Liver (tissue), 10 donors: ENCODE results near the gene RAB5IF. TPM values are rescaled to one million over a fixed set of nuclear protein-coding genes. Genes with fewer than 3 reads are reported as not detected.

Experiments used
- DNase-seq: peaks from one replicate; pipeline ENCODE4 v3.0.0-alpha.2; 2017; ENCODE audit warnings: low spot score
- H3K27ac ChIP-seq, 2 donors: one replicate each; pipeline ENCODE4 v1.7.0; 2013; ENCODE audit warnings: inconsistent platforms in 2 of 2, low read length in 2 of 2, control low read depth in 1 of 2, low read depth in 1 of 2, mild to moderate bottlenecking in 1 of 2
- H3K27me3 ChIP-seq, 4 donors: one replicate each; pipeline versions ENCODE4 v1.6.1 to v1.7.0; 2013; ENCODE audit warnings: low read length in 3 of 4, inconsistent platforms in 1 of 4, mild to moderate bottlenecking in 1 of 4, moderate library complexity in 1 of 4; ENCODE audit not compliant: control insufficient read depth in 4 of 4, insufficient read depth in 4 of 4
- H3K36me3 ChIP-seq, 4 donors: one replicate each; pipeline versions ENCODE4 v1.6.1 to v1.7.0; 2013; ENCODE audit warnings: low read length in 3 of 4, mild to moderate bottlenecking in 3 of 4, low read depth in 1 of 4, moderate library complexity in 1 of 4; ENCODE audit not compliant: control insufficient read depth in 4 of 4, insufficient read depth in 3 of 4
- H3K4me1 ChIP-seq, 4 donors: one replicate each; pipeline versions ENCODE4 v1.6.1 to v1.7.0; 2013; ENCODE audit warnings: low read length in 3 of 4, mild to moderate bottlenecking in 3 of 4, moderate library complexity in 1 of 4; ENCODE audit not compliant: control insufficient read depth in 4 of 4, insufficient read depth in 4 of 4
- H3K4me3 ChIP-seq, 3 donors: one replicate each; pipeline versions ENCODE4 v1.6.1 to v1.7.0; 2013; ENCODE audit warnings: low read length in 3 of 3, control low read depth in 1 of 3, low read depth in 1 of 3, mild to moderate bottlenecking in 1 of 3
- H3K9ac ChIP-seq, 2 donors: one replicate each; pipeline ENCODE4 v1.7.0; 2013; ENCODE audit warnings: low read length in 2 of 2, mild to moderate bottlenecking in 2 of 2, moderate library complexity in 2 of 2, control low read depth in 1 of 2, low read depth in 1 of 2
- H3K9me3 ChIP-seq, 4 donors: one replicate each; pipeline versions ENCODE4 v1.6.1 to v1.7.0; 2013; ENCODE audit warnings: low read length in 3 of 4; ENCODE audit not compliant: control insufficient read depth in 4 of 4
- FOXA2 ChIP-seq: IDR thresholded peaks from 2 replicates; pipeline ENCODE4 v1.6.1; 2016; ENCODE audit warnings: antibody characterized with exemption
- HNF4G ChIP-seq: IDR thresholded peaks from 2 replicates; pipeline ENCODE4 v1.6.1; 2016; ENCODE audit warnings: antibody characterized with exemption
- JUND ChIP-seq, 2 donors: IDR thresholded peaks; 2 replicates each; pipeline ENCODE4 v1.6.1; 2016; ENCODE audit warnings: antibody characterized with exemption in 2 of 2
- SP1 ChIP-seq: IDR thresholded peaks from 2 replicates; pipeline ENCODE4 v1.6.1; 2018; ENCODE audit warnings: antibody characterized with exemption, mild to moderate bottlenecking
- TAF1 ChIP-seq: conservative IDR thresholded peaks from 2 replicates; pipeline ENCODE4 v1.6.1; 2016; ENCODE audit warnings: antibody characterized with exemption, mild to moderate bottlenecking
- WGBS: extraction: QIAGEN DNeasy Blood & Tissue Kit; methylation state at CpG from one replicate; pipeline ENCODE4 v1.1.7; 2013; 5-methylcytosine and 5-hydroxymethylcytosine counted together
- polyA plus RNA-seq, 2 donors: library from polyadenylated mRNA; stranded (reverse) in 1 of 2; unstranded in 1 of 2; fragments of 200-250 nt in 1 of 2; fragments of >200 nt in 1 of 2; fragmentation: Nextera tagmentation in 1 of 2; extraction: Ambion mirVana in 1 of 2; gene quantifications; one replicate each; pipeline versions ENCODE4 v1.2.1 to v1.2.3, GENCODE V29; 2013 to 2015
- small RNA-seq: library from RNA; depleted of rRNA; stranded (forward); fragments of <200 nt; gene quantifications from one replicate; pipeline ENCODE3, GENCODE V24; 2014
- total RNA-seq, 2 donors: library from RNA; depleted of rRNA; stranded (reverse); fragments of >200 nt; gene quantifications; one replicate each; pipeline ENCODE4 v1.2.3, GENCODE V29; 2014
- TF ChIP-seq, protein P1 (sequence below): IDR thresholded peaks from 2 replicates; pipeline ENCODE4 v1.6.1; 2016; ENCODE audit warnings: antibody characterized with exemption
- TF ChIP-seq, protein P2 (sequence below): fragments of 150-350 bp; IDR thresholded peaks from 2 replicates; pipeline ENCODE4 v1.5.1; 2017; ENCODE audit warnings: improper control_type of control experiment, low read depth, low read length; ENCODE audit not compliant: missing input control
- donor health status: healthy.
- donor health status: healthy.
- donor health status: healthy.
- donor health status: healthy.
- donor health status: healthy.

RAB5IF gene
- total and polyA plus RNA-seq, 4 donors: 58.9 to 170 (median 125) TPM

DNA sequence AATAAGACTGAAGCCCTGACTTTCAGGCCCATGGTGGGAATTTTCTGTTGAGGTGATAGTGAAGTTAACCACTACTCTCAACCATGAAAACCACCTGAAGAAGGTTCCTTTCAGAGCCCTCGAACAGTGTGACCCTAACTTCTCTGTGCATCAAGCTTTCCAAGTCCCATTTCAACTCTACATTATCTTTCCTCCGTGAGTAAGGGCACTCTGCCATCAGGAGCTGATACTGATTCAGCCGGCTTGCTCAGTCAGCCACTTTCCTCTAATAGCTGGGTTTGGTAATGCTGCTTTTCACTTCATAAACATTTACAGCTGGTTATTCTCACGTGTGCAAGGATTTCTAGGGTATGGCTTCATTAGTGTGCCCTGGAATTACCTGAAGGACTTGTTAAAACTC, 51.2 kb downstream of the RAB5IF start:
- Histone ChIP-seq H3K4me1 (peaks cover 0 to 2% (median 0%) of the 10 kb centered on the region in 4 donors), H3K27me3 (no peaks in the 10 kb centered on the region), H3K27ac (no peak overlapping the region), H3K36me3 (peaks cover 2 to 18% (median 9%) of the 10 kb centered on the region in 4 donors), H3K4me3 (no peak overlapping the region), H3K9ac (no peak overlapping the region), H3K9me3 (no peaks in the 10 kb centered on the region)
- no peak for TF ChIP-seq SP1
- TF ChIP-seq, protein P1, sequence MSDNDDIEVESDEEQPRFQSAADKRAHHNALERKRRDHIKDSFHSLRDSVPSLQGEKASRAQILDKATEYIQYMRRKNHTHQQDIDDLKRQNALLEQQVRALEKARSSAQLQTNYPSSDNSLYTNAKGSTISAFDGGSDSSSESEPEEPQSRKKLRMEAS: no peak
- no peak for TF ChIP-seq JUND (IDR thresholded peaks at IDR 0.05)
- no peak for TF ChIP-seq HNF4G
- no peak for TF ChIP-seq TAF1
- TF ChIP-seq FOXA2: no peak
- WGBS: 92% methylated on average over 4 of the region's 4 CpGs
- no peak for DNase-seq

DNA sequence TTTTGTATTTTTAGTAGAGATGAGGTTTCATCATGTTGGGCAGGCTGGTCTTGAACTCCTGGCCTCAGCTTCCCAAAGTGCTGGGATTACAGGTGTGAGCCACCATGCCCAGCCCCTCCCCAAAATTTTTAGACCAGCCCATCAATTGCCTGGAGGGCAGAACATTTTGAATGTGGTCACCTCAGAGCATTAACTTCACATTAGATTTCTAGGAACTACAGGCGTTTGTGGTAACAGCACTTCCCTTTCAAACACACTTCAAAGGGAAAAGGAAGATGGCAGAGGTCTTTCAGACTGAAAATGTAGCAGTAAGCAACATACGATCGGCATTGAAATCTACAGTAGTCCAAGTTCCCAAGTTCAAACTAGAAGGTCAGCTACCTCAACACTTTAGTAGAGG, 52.7 kb downstream of the RAB5IF start:
- Histone ChIP-seq H3K27me3 (no peaks in the 10 kb centered on the region), H3K36me3 (peaks cover 2 to 15% (median 7%) of the 10 kb centered on the region in 4 donors), H3K9me3 (no peaks in the 10 kb centered on the region), H3K9ac (no peak overlapping the region), H3K4me1 (peaks cover 0 to 2% (median 0%) of the 10 kb centered on the region in 4 donors), H3K27ac (no peak overlapping the region), H3K4me3 (no peak overlapping the region)
- WGBS: 76% methylated on average over 3 of the region's 3 CpGs
- DNase-seq: no peak
- TF ChIP-seq, protein P2, sequence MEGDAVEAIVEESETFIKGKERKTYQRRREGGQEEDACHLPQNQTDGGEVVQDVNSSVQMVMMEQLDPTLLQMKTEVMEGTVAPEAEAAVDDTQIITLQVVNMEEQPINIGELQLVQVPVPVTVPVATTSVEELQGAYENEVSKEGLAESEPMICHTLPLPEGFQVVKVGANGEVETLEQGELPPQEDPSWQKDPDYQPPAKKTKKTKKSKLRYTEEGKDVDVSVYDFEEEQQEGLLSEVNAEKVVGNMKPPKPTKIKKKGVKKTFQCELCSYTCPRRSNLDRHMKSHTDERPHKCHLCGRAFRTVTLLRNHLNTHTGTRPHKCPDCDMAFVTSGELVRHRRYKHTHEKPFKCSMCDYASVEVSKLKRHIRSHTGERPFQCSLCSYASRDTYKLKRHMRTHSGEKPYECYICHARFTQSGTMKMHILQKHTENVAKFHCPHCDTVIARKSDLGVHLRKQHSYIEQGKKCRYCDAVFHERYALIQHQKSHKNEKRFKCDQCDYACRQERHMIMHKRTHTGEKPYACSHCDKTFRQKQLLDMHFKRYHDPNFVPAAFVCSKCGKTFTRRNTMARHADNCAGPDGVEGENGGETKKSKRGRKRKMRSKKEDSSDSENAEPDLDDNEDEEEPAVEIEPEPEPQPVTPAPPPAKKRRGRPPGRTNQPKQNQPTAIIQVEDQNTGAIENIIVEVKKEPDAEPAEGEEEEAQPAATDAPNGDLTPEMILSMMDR: no peak

Small RNA genes lying within 50 kb of the gene (small RNA-seq; reads per million reads assigned to genes)
- not detected for gene RF00017

Other genes starting within 250 kb of the RAB5IF start
- gene MYL9, start 64.3 kb upstream of the RAB5IF start, total RNA-seq: 1 to 10 TPM in 1 of 2 donors, under 1 TPM in 1; 0.98 to 5.4 TPM
- 10 to 100 TPM in 1 of 2 donors, 1 to 10 TPM in 1; 9.9 to 27.0 TPM for gene MYL9, start 64.3 kb upstream of the RAB5IF start, polyA plus RNA-seq
- 1 to 10 TPM; 4.8 to 7.9 TPM for gene TGIF2, start 32.2 kb upstream of the RAB5IF start, total RNA-seq
- 1 to 10 TPM; 3.7 to 3.9 TPM for gene TGIF2, start 32.2 kb upstream of the RAB5IF start, polyA plus RNA-seq
- gene SLA2, start 40.4 kb downstream of the RAB5IF start, total RNA-seq: 1 to 10 TPM in 1 of 2 donors, under 1 TPM in 1; 0.59 to 1.6 TPM
- under 1 TPM; 0.18 to 0.24 TPM for gene SLA2, start 40.4 kb downstream of the RAB5IF start, polyA plus RNA-seq
- 1 to 10 TPM; 5.4 to 6.3 TPM for gene NDRG3, start 140.3 kb downstream of the RAB5IF start, total RNA-seq
- 1 to 10 TPM; 3.1 to 3.7 TPM for gene NDRG3, start 140.3 kb downstream of the RAB5IF start, polyA plus RNA-seq
- gene DSN1, start 168.0 kb downstream of the RAB5IF start, total RNA-seq: 10 to 100 TPM in 1 of 2 donors, 1 to 10 TPM in 1; 6.2 to 14.6 TPM
- gene DSN1, start 168.0 kb downstream of the RAB5IF start, polyA plus RNA-seq: 1 to 10 TPM; 3.5 to 4.0 TPM